IMR-90 (cell line): ENCODE results near the gene ALOX15B. TPM values are rescaled to one million over a fixed set of nuclear protein-coding genes. Genes with fewer than 3 reads are reported as not detected.
A peak's percentile ranks its signal among the peaks of the same experiment; 100 is the strongest.

Source experiments
- ATAC-seq: fragments of 200-7000 bp; cut with Tn5 transposase; 2 replicates; pipeline ENCODE4 v1.9.1; 2020; ENCODE audit warnings: low read depth, mild to moderate bottlenecking, moderate library complexity
- BruUV-seq: library from RNA; stranded (reverse); fragments of 400-500 nt; replicated peaks from 2 replicates; lab custom pipeline; 2021; lab: Mats Ljungman, UMichigan
- CTCF ChIA-PET: fragments of 300-600 bp; formaldehyde crosslinking; extraction: SDS; loops from one replicate; lab custom pipeline; 2021; ENCODE audit warnings: antibody characterized with exemption; lab: Yijun Ruan, JAX
- POLR2A ChIA-PET: fragments of 300-600 bp; sonication (Branson Sonifier 250); formaldehyde crosslinking; loops from one replicate; lab custom pipeline; 2022; ENCODE audit warnings: antibody characterized with exemption; ENCODE audit not compliant: unreplicated experiment; lab: Charles Lee
- DNase-seq: peaks from one replicate; pipeline ENCODE4 v3.0.0; 2013
- H2AFZ ChIP-seq: replicated peaks from 2 replicates; pipeline ENCODE3; 2013; ENCODE audit warnings: low read length, mild to moderate bottlenecking; ENCODE audit not compliant: poor library complexity
- H2AK5ac ChIP-seq: 2 replicates; pipeline ENCODE4 v1.6.1; 2013; ENCODE audit warnings: low read depth, low read length, inconsistent platforms
- H2AK9ac ChIP-seq: replicated peaks from 2 replicates; pipeline ENCODE3; 2013; ENCODE audit warnings: mild to moderate bottlenecking, low read depth, low read length, moderate library complexity; ENCODE audit not compliant: poor library complexity
- H2BK120ac ChIP-seq: 2 replicates; pipeline ENCODE4 v1.6.1; 2013; ENCODE audit warnings: low read depth, low read length, inconsistent platforms
- H2BK15ac ChIP-seq: 3 replicates; pipeline ENCODE4 v1.6.1; 2013; ENCODE audit warnings: low read depth, low read length, inconsistent platforms
- H2BK20ac ChIP-seq: 2 replicates; pipeline ENCODE4 v1.6.1; 2013; ENCODE audit warnings: low read depth, mild to moderate bottlenecking, inconsistent platforms, low read length, moderate library complexity
- H2BK5ac ChIP-seq: 2 replicates; pipeline ENCODE4 v1.6.1; 2013; ENCODE audit warnings: mild to moderate bottlenecking, low read depth, low read length, inconsistent platforms; ENCODE audit not compliant: poor library complexity, severe bottlenecking
- H3K14ac ChIP-seq: replicated peaks from 2 replicates; pipeline ENCODE4 v1.6.1; 2013; ENCODE audit warnings: low read depth, low read length, inconsistent platforms
- H3K18ac ChIP-seq: 2 replicates; pipeline ENCODE4 v1.6.1; 2013; ENCODE audit warnings: low read depth, low read length, control low read depth
- H3K23ac ChIP-seq: 2 replicates; pipeline ENCODE4 v1.6.1; 2013; ENCODE audit warnings: low read depth, low read length, inconsistent platforms
- H3K27ac ChIP-seq: 2 replicates; pipeline ENCODE4 v1.5.1; 2013; ENCODE audit warnings: mild to moderate bottlenecking, control low read depth, low read length; ENCODE audit not compliant: insufficient read depth
- H3K27me3 ChIP-seq: 2 replicates; pipeline ENCODE4 v1.6.1; 2013; ENCODE audit warnings: low read length; ENCODE audit not compliant: control insufficient read depth, insufficient read depth
- H3K36me3 ChIP-seq: 2 replicates; pipeline ENCODE4 v1.6.1; 2013; ENCODE audit warnings: low read length, mixed read lengths; ENCODE audit not compliant: control insufficient read depth, insufficient read depth
- H3K4ac ChIP-seq: 2 replicates; pipeline ENCODE4 v1.6.1; 2013; ENCODE audit warnings: low read depth, low read length, inconsistent platforms
- H3K4me1 ChIP-seq: 2 replicates; pipeline ENCODE4 v1.6.1; 2013; ENCODE audit warnings: low read length, mixed read lengths; ENCODE audit not compliant: control insufficient read depth, insufficient read depth
- H3K4me2 ChIP-seq: 2 replicates; pipeline ENCODE4 v1.6.1; 2013; ENCODE audit warnings: low read depth, mild to moderate bottlenecking, control low read depth, low read length, moderate library complexity
- H3K4me3 ChIP-seq: 2 replicates; pipeline ENCODE4 v1.5.1; 2013; ENCODE audit warnings: low read depth, mild to moderate bottlenecking, control low read depth, low read length, moderate library complexity; ENCODE audit not compliant: insufficient read depth
- H3K56ac ChIP-seq: 2 replicates; pipeline ENCODE4 v1.6.1; 2013; ENCODE audit warnings: low read length, inconsistent platforms; ENCODE audit not compliant: insufficient read depth; ENCODE audit errors: extremely low read depth
- H3K79me1 ChIP-seq, 2 experiments: 2 replicates each; pipeline ENCODE4 v1.6.1; 2013; ENCODE audit warnings: low read length in 2 of 2, inconsistent platforms in 1 of 2, low read depth in 1 of 2
- H3K9ac ChIP-seq: 2 replicates; pipeline ENCODE4 v1.6.1; 2013; ENCODE audit warnings: low read depth, low read length, control low read depth
- H3K9me1 ChIP-seq: 2 replicates; pipeline ENCODE4 v1.6.1; 2013; ENCODE audit warnings: low read length, inconsistent platforms; ENCODE audit not compliant: insufficient read depth
- H3K9me3 ChIP-seq: 2 replicates; pipeline ENCODE4 v1.6.1; 2013; ENCODE audit warnings: low read length; ENCODE audit not compliant: control insufficient read depth, insufficient read depth
- H4K20me1 ChIP-seq: 2 replicates; pipeline ENCODE4 v1.6.1; 2013; ENCODE audit warnings: low read length, inconsistent platforms; ENCODE audit not compliant: insufficient read depth
- H4K5ac ChIP-seq: 2 replicates; pipeline ENCODE4 v1.6.1; 2013; ENCODE audit warnings: mild to moderate bottlenecking, low read depth, low read length, control low read depth
- H4K8ac ChIP-seq, 2 experiments: 2 replicates each; pipeline ENCODE4 v1.6.1; 2013; ENCODE audit warnings: low read depth in 2 of 2, low read length in 2 of 2, control low read depth in 1 of 2, inconsistent platforms in 1 of 2
- H4K91ac ChIP-seq: 2 replicates; pipeline ENCODE4 v1.6.1; 2013; ENCODE audit warnings: low read depth, low read length, inconsistent platforms; ENCODE audit not compliant: insufficient read depth
- CEBPB ChIP-seq: IDR thresholded peaks from 2 replicates; pipeline ENCODE4 v1.6.1; 2012; ENCODE audit warnings: low read depth, low read length, improper control_type of control experiment
- ELK1 ChIP-seq: fragments of 150-350 bp; IDR thresholded peaks from 2 replicates; pipeline ENCODE4 v1.6.1; 2016; ENCODE audit warnings: low read depth, mild to moderate bottlenecking, low read length, moderate library complexity, borderline replicate concordance
- MAFK ChIP-seq: IDR thresholded peaks from 2 replicates; pipeline ENCODE4 v1.6.1; 2012; ENCODE audit warnings: low read depth, low read length, improper control_type of control experiment
- MAZ ChIP-seq: IDR thresholded peaks from 2 replicates; pipeline ENCODE4 v1.6.1; 2012; ENCODE audit warnings: low read depth, mild to moderate bottlenecking, low read length, improper control_type of control experiment, moderate library complexity, borderline replicate concordance
- RCOR1 ChIP-seq: IDR thresholded peaks from 2 replicates; pipeline ENCODE4 v1.6.1; 2012; ENCODE audit warnings: mild to moderate bottlenecking, low read length, improper control_type of control experiment; ENCODE audit not compliant: insufficient replicate concordance
- RFX5 ChIP-seq: IDR thresholded peaks from 2 replicates; pipeline ENCODE4 v1.8.0; 2012; ENCODE audit warnings: low read depth, mild to moderate bottlenecking, low read length, moderate library complexity
- WGBS, 2 experiments: methylation state at CpG; one replicate each; pipeline versions ENCODE4 v1.1.5 to v1.1.7; 2013; ENCODE audit warnings: missing lambda C conversion rate in 2 of 2; ENCODE audit not compliant: insufficient read length in 1 of 2; ENCODE audit errors: extremely low coverage in 2 of 2; 5-methylcytosine and 5-hydroxymethylcytosine counted together
- dilution Hi-C: fragments of 300-500 bp; cut with HindIII; formaldehyde crosslinking; loops from one replicate; pipeline ENCODE4 v1.14.3; 2018; ENCODE audit warnings: low sequenced_read_pairs; ENCODE audit not compliant: unreplicated experiment
- in situ Hi-C: fragments of 300-500 bp; cut with MboI; formaldehyde crosslinking; loops from 3 replicates; pipeline ENCODE4 v1.14.3; 2019; ENCODE audit warnings: low sequenced_read_pairs, inconsistent platforms, mixed read lengths
- intact Hi-C: fragments of 100-400 bp; cut with micrococcal nuclease; formaldehyde crosslinking; loops from 2 replicates; pipeline ENCODE4 v1.10.0; 2022
- polyA plus RNA-seq, 3 experiments: library from polyadenylated mRNA; depleted of rRNA; stranded (reverse); fragments of >200 nt; gene quantifications; 2 replicates each; pipeline ENCODE4 v1.2.3, GENCODE V29; 2012; ENCODE audit warnings: low replicate concordance in 1 of 3
- total RNA-seq: library from RNA; depleted of rRNA; stranded (reverse); fragments of >200 nt; gene quantifications from 2 replicates; pipeline ENCODE4 v1.2.3, GENCODE V29; 2012
- TF ChIP-seq, protein P1 (sequence below): fragments of 150-350 bp; IDR thresholded peaks from 2 replicates; pipeline ENCODE4 v1.6.1; 2017; ENCODE audit warnings: mild to moderate bottlenecking, antibody characterized with exemption, low read length, low read depth

The ALOX15B gene
- total and polyA plus RNA-seq, 2 of the 4 experiments (the other 2 are of a cell fraction) = not detected

GRCh38 chr17:8091033-8091687 is 52.3 kb downstream of the ALOX15B start:
- H2AK9ac ChIP-seq = peak overlapping the region; percentile 61
- H3K27ac ChIP-seq = no peak overlapping the region
- no peak overlapping the region for H4K5ac ChIP-seq
- no peaks in the 10 kb centered on the region for H3K36me3 ChIP-seq
- no peaks in the 10 kb centered on the region for H3K9me3 ChIP-seq
- no peak overlapping the region for H4K8ac ChIP-seq
- H3K4me1 ChIP-seq = no peaks in the 10 kb centered on the region
- H3K9ac ChIP-seq = no peak overlapping the region
- in situ Hi-C loops (loop anchor here (25.0 kb wide), 2 partner anchors 221 to 671 kb away; partner anchors contain the start of genes ARHGEF15 and SPDYE4), dilution Hi-C loops (no loop called here), intact Hi-C loops (no loop called here)
- no TSS peak for BruUV-seq
- no peaks in the 10 kb centered on the region for H3K79me1 ChIP-seq
- H3K9me1 ChIP-seq = no peaks in the 10 kb centered on the region
- no peak overlapping the region for H3K56ac ChIP-seq
- DNase-seq (no peak), ATAC-seq (no peak)
- POLR2A ChIA-PET = no interaction called here
- no peak overlapping the region for H2AK5ac ChIP-seq
- H4K20me1 ChIP-seq = no peaks in the 10 kb centered on the region
- H3K4me2 ChIP-seq = no peak overlapping the region
- CTCF ChIA-PET = no interaction called here
- no peak overlapping the region for H4K91ac ChIP-seq
- H2BK120ac ChIP-seq = no peak overlapping the region
- H3K4me3 ChIP-seq = no peak overlapping the region
- peaks cover 78% of the 10 kb centered on the region for H3K27me3 ChIP-seq
- WGBS, 2 experiments = 0% methylated on average over 1 of the region's 9 CpGs; no CpG with 5 or more reads in 1 of the 2 experiments
- no peak overlapping the region for H2BK20ac ChIP-seq
- no peak overlapping the region for H3K4ac ChIP-seq
- H3K14ac ChIP-seq = no peak overlapping the region
- H3K18ac ChIP-seq = no peak overlapping the region
- TF ChIP-seq, protein P1, sequence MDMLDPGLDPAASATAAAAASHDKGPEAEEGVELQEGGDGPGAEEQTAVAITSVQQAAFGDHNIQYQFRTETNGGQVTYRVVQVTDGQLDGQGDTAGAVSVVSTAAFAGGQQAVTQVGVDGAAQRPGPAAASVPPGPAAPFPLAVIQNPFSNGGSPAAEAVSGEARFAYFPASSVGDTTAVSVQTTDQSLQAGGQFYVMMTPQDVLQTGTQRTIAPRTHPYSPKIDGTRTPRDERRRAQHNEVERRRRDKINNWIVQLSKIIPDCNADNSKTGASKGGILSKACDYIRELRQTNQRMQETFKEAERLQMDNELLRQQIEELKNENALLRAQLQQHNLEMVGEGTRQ = no peak
- TF ChIP-seq ELK1 (no peak), RFX5 (no peak), CEBPB (no peak), MAFK (no peak), RCOR1 (no peak), MAZ (no peak)
- no peak overlapping the region for H2BK15ac ChIP-seq
- no peak overlapping the region for H2AFZ ChIP-seq
- H2BK5ac ChIP-seq = no peak overlapping the region
- no peak overlapping the region for H3K23ac ChIP-seq
